Middle frontal gyrus (tissue), 1 donor: ENCODE measurements around the gene NEURL2.
"Not testable (repeated sequence)": the region's sequence is repeated elsewhere in the genome, so short reads cannot be mapped to it uniquely, and the experiment has no call there.

Experiments
- DNase-seq: peaks from one replicate; pipeline ENCODE4 v3.0.0-alpha.2; 2015; ENCODE audit warnings: low spot score; ENCODE audit errors: extremely low spot score

The NEURL2 gene

DNA sequence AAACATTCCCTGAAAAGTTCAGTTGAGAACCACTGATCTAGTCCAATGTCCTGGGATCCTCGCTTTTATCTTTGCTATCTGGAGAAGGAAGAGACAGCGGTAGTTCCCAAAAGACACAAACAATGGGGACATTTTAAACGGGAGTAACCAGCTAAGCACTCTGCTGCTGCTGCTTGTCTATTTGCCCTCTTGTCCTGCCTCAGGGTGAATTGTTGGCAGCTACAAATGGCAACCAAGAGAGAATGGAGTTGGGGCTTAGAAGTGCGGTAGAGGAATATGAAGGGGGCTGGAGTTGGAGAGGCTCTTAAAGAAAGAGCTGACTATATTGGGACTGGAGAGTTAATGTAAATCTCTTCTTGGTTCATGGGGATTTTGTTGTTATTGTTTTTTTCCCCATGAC is 16.4 kb downstream of the NEURL2 start:
- DNase-seq = no peak

DNA sequence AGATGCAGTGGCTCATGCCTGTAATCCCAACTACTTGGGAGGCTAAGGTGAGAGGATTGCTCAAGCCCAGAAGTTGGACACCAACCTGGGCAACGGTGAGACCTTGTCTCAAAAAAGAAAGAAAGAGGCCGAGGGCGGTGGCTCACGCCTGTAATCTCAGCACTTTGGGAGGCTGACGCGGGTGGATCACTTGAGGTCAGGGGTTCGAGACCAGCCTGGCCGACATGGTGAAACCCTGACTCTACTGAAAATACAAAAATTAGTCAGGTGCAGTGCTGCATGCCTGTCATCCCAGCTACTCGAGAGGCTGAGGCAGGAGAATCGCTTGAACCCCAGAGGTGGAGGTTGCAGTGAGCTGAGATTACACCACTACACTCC is 16.9 kb downstream of the NEURL2 start:
- DNase-seq = not testable (repeated sequence)

DNA sequence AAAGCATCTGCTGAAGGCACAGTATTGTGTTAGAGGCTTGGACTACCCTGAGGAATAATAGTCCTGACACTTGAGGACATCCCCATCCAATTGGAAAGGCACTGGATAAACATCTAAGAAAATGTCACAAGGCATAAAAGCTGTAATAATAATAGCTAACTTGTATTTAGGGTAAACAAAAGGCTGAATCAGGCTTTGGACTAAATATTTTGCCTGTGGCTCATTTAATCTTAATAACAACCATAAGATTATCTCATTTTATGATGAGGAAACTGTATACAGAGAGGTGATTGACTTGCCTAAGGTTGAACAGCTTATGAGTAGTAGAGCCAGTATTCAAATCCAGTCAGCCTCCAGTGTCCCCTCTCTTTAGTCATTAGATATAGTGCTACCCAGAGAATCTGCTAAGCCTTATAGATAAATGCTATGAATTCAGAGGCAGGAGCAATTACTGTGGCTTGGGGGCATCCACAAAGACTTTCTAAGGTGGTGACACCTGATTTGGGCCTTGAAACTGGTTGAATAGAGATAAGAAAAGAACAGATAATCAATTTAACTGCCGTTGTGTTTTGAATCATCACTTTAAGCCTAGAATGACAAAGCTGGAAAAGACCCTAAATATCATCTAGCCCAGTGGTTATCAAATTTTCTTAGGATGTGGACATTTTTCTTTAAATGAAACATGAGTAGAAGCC is 17.5 kb downstream of the NEURL2 start:
- DNase-seq = no peak

DNA sequence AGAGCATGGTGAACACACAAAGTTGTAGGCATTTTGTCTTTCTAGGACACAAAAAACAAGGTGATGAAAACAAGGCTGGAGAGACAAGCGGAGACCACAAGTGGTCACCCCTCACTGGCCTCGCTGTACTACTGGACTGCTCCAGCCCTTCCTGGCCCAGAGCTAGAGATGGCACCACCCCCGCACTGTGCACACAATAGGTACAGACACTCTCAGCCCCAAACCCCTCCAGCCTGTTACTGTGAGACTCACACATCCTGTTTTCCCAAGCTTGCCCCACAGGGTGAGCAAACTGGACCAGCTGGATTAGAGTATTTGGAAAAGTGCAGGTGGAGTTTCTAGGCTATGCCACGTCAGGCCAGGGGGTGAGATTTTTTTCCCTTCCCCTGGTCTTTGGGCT is 18.4 kb downstream of the NEURL2 start:
- no peak for DNase-seq

DNA sequence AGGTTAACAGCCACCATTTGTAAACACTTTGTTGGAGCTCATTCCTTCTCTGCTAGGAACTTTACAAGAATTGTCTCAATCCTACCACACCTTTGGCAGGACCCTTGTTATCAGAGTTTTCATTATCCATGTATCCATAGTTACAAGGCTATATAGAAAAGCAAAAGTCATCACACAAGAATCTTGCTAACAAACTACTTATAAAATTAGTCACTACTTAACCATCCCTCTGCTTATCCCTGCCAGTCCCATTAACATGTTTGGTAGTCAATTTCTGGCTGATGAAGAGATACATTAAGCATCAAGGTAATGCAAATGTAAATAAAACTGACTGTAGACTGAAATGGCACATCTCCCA is 23.2 kb downstream of the NEURL2 start:
- no peak for DNase-seq

DNA sequence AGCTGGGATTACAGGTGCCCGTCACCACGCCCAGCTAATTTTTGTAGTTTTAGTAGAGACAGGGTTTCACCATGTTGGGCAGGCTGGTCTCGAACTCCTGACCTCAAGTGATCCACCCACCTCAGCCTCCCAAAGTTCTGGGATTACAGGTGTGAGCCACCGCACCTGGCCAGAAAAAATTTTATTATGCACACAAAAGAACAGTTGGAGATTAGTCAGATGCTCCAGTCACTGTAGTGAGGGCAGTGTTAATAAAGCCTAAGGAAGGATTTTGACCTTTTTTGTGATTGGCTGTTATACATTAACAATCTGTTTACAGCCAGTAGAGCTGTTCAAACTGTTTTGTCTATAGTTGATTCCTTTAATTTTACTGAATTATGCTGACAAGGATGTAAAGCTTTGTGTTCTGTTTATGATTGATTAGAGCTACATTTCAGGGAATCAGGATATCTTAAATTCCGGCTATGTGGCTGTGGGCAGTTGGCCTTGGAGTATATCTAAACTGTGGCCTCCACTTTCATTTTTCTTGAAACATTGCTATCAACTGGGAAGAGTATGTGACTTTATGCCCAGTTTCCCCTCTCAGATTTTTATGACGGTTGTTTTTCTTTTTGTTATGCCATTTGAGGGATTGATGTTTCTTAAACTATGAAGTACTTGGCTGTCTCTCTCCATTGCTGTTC is 23.7 kb downstream of the NEURL2 start:
- DNase-seq = no peak

DNA sequence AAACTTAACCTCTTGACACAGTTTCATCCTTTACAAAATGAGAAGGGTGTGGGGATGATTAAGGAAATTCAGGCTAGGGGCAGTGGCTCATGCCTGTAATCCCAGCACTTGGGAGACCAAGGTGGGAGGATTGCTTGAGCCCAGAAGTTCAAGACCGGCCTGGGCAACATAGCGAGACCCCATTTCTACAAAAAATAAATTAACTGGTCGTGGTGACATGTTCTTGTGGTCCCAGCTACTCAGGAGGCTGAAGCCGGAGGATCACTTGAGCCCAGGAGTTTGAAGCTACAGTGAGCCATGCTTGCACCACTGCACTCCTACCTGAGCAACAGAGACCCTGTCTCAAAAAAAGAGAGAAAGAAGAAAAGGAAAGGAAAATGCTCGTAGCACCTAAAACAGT is 24.6 kb downstream of the NEURL2 start:
- no peak for DNase-seq

DNA sequence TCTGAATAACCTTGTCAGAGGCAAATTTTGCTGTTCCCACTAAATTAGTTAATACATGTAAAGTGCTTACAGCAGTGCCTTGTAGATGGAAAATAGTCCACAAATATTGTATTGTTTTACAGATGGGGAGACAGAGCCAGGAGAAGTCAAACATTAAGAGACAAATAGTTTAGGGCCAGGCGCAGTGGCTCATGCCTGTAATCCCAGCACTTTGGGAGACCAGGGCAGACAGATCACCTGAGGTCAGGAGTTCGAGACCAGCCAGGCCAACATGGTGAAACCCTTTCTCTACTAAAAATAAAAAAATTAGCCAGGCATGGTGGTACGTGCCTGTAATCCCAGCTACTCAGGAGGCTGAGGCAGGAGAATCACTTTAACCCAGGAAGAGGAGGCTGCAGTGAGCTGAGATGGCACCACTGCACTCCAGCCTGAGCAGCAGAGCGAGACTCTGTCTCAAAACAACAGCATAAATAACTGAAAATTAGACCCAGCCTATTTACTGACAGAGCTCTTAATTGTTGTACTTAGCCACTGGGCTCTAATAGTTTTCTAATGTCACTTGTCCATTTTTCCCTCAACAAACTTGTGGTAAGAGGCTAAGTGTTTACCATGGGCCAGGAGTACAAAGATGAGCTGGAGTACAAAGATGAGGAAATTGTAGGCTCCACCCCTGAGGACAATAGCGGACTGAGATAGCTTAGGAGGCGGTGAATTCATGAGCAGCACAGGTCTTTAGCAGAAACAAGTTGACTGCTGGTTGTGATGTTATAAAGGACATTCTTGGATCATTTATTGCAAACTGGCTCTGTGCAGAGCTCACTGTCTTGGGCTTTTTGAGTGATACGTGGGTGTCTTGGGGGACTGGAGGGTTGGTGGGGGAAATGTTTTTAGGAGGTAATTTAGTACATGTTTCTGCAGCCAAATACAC is 27.2 kb downstream of the NEURL2 start:
- DNase-seq = no peak

DNA sequence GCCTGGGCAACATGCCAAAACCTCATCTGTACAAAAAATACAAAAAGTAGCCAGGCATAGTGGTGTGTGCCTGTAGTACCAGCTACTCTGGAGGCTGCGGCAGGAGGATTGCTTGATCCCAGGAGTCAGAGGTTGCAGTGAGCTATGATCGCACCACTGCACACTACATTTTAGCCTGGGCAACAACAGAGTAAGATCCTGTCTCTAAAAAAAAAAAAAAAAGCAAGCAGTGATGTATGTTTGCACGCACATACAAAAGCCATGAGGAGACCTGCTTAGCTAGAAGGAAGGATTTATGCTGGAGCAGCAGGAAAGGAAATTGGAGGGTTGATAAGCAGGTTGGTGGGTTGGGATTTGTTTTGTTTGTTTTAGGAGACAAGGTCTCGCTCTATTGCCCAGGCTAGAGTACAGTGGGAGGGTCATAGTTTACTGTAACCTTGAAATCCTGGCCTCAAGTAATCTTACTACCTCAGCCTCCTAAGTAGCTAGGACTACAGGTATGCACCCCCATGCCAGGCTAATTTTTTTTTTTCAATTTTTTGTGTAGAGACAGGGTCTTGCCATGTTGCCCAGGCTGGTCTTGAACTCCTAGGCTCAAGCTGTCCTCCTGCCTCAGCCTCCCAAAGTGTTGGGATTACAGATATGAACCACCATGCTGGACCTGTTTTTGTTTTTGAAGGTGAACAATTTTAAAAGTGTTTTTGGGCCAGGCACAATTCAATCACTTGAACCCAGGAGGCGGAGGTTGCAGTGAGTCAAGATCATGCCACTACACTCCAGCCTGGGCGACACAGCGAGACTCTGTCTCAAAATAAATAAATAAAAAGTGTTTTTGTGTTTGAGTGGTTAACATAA is 29.6 kb downstream of the NEURL2 start:
- no peak for DNase-seq

DNA sequence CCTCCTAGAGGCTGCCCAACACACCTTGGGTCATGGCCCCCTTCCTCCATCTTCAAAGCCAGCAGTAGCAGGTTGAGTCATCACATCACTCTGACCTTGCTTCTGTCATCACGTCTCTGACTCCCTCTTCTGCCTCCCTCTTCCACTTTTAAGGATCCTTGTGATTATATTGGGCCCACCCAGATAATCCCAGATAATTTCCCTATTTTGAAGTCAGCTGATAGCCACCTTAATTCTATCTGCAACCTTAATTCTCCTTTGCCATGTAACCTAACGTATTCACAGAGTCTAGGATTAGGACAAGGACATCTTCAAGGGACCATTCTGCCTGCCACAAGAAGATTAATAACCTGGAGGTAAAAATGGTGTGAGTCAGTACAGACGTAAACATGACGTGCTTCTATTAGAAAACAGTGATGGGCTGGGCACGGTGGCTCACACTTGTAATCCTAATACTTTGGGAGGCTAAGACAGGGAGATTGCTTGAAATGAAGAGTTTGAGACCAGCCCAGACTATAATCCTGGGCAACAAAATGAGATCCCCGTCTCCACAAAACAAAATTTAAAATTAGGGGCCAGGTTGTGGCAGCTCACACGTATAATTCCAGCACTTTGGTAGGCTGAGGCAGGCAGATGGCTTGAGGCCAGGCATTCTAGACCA is 30.3 kb downstream of the NEURL2 start:
- no peak for DNase-seq

DNA sequence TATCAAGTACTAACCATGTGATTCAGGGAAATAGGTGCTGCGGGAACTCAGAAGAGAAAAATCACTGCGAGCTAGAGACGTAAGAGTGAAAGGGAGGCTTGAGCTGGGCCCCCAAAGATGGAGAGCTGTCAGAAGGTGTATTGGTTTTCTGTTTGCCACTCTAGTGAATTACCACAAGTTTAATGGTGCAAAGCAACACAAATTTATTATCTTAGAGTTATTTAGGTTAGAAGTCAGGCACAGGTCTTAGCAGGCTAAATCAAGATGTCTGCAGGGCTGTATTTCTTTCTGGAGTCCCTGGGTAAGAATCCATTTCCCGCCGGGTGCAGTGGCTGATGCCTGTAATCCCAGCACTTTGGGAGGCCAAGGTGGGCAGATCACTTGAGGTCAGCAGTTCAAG is 31.1 kb downstream of the NEURL2 start:
- DNase-seq = no peak

DNA sequence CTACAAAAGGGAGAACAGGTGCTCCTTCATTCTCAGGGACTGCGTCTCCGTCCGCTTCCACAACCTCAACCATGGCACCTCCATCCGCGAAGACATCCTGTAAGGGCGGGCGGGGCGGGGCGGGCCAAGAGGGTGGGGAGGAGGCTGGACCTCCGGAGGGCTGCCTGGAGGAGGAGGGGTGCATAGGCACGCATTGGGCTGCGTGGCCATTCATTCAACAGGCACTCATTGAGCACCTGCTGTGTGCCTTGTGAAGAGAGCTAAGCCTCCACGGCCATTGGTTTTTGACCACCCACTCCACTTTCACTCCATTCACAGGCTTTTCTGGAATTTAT is 33.2 kb downstream of the NEURL2 start:
- DNase-seq = no peak

DNA sequence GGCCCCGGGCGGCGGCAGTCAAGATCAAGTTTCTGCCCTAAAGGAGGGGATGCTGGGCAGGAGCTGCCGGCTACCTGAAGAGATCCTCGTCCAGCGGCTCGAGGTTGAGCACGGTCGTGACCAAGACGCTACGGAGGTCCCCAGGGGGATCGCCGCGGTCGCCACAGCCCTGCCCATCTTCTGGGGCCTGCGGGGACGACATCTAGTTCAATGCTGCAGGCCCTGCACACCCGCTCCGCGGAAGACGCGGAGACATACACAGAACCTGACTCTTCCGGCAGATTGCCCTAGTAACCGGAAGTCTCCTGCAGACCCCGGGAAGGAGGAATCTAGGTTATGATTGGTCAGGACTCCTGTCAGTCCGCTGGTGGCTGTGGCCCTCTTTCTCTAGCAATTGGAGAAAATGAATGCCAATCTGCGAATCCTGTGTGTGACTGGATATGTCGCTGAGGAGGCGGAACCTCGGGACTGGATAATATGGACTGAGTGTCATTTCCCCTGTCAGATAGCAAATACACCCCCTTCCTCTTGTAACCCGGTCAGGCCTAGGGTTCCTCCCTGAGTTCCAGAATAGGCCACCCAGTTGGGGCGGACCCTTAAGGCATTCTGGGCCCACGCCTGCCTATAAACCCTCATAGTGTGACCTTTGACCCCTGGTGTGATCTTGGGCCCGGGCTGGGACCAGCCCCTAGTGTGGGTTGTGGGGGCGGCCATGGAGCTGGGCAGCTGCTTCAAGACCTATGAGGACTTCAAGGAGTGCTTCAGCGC is 33.7 kb downstream of the NEURL2 start, which contains the start of the genes ACOT8 and ZSWIM3:
Gene ACOT8, minus strand, starts transcription at position 279 of the 768 bp plus-strand sequence. Its CDS starts 77 bp downstream, at position 202.
Gene ZSWIM3, plus strand, starts transcription at position 501 of the 768 bp plus-strand sequence. Its CDS starts 212 bp downstream, at position 713.
- peak; percentile 99 for DNase-seq

DNA sequence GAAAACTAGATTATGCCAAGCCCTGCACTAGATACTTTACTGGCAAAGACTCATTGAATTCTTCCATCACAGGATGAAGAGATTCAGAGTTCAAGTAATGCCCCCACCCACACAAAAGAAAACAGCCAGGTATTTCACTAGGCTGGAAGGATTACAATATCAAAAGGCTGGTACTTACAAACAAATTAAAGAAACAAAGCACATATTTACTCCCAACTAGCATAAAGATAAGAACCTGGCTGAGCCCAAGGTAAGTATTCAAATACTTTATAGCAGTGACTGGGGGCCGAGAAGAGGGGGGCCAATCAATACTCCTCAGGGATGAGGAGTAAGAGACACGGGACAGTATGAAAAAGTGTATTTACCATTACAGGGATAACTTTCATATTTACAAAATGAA is 37.5 kb downstream of the NEURL2 start:
- DNase-seq = no peak

DNA sequence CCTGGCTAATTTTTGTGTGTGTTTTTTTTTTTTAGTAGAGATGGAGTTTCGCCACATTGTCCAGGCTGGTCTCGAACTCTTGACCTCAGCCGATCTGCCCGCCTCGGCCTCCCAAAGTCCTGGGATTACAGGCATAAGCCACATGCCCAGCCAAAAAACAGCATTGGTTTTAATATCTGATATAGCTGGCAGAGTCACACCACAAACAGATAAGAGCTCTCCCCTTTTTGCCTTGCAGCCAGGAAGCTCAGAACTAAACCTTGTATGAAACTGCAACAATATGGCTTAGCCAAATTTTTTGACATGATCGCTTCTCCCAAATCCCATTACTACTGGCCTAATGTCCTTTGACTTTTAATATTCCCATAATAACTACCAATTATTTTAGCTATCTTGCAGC is 38.7 kb downstream of the NEURL2 start:
- no peak for DNase-seq

DNA sequence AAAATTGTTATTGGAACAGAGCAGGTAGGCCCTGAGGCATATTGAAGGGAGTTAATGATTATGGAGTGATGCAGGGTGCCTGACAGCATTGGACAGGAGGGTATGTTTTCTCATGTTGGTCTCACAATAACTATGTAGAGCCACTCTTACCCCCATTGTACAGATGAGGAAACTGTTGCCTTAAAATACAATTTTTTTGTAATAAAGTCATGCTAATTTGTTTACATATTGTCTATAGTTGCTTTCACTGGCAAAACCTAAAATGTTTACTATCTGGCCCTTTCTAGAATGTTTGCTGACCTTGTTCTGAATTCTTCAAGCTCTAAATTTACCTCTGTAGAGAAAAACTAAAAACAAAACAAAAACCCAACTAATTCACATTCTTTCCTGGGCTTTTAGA is 39.5 kb downstream of the NEURL2 start:
- no peak for DNase-seq

DNA sequence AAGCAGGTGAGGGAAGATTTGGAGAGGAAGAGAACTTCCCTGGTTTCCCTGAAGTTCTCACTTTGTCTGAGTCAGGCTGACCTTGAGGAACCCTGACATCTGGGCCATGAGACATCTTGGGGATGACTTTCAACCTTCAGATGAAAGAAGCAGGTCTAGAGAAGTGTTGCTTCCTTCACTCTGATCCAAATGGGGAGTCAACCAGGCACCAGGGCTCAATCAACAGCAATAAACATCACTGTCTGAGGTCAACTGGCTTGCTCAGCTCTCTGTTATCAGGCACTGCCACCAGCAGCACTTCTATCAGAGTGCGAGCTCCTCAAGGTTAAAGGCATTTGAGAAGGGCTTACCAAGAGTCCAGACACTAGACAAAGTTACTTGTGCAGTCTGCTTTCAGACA is 40.1 kb downstream of the NEURL2 start:
- no peak for DNase-seq

DNA sequence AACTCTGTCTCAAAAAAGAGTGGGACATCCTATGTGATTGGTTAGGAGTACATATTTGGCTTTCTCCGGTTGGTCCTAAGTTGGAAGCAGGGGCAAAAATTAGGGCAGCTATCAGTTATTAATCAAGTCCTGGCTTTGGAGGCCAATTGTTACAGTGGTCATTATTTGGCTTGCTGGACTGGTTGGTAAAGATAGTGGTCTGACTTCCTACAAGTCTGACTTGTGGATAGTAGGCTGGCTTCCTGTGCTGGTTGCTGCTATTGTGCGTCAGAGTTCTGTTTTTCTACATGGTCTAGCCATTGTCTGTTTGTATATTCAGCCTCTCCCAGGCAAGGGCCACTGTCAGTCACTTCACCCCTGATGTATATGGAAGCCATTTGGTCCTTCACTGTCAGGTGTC is 40.8 kb downstream of the NEURL2 start:
- no peak for DNase-seq

DNA sequence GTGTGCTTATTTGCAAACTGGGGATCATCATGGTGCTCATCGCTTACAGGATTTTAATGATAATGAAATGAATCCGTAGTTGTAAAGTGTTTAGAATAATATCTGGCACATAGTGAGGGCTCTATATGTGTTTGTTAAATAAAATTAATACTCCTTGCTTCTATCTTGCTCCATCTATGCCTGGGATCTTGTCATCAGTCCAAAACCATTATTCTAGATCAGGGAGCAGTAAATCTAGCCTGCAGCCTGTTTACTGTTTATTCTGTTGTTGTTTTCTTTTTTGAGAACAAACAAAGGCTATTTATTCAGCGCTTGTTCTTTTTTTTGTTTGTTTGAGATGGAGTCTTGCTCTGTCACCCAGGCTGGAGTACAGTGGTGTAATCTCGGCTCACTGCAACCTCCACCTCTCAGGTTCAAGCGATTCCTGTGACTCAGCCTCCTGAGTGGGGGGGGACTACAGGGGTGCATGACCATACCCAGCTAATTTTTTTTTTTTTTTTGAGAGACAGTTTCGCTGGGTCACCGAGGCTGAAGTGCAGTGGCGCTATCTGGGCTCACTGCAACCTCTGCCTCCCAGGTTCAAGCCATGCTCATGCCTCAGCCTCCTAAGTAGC is 41.9 kb downstream of the NEURL2 start:
- DNase-seq = no peak

DNA sequence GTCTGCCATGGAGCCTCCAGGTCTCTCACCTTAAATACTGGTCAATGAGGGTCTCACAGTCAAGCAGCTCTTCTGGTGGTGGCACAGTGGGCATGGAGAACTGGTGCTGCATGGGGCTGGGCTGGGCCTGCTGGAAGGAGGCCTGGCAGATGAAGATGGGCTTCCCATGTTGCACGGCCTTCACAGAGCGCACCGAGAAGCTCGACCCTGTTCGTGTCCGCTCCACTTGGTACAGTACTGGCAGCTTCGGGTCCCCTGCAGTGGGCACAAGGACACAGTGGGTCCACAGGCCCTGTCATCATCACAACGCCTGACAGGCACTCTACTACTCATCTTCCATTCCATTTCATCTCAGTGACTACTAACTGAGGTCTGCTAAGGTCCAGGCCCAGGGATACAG is 42.6 kb downstream of the NEURL2 start:
- no peak for DNase-seq
